H9 (cell line): Measurements from ENCODE around the gene SNX2. TPM values are rescaled to one million over a fixed set of nuclear protein-coding genes. Genes with fewer than 3 reads are reported as not detected.

Experiments used
- DNase-seq: peaks from one replicate; pipeline ENCODE4 v3.0.0-alpha.2; 2017
- H2AFZ ChIP-seq: one replicate; pipeline ENCODE4 v1.6.1; 2013; ENCODE audit warnings: mild to moderate bottlenecking, low read length, control low read depth, moderate library complexity
- H2AK5ac ChIP-seq: 2 replicates; pipeline ENCODE4 v1.6.1; 2013; ENCODE audit warnings: low read length, control low read depth, mixed read lengths; ENCODE audit not compliant: insufficient read length
- H2BK120ac ChIP-seq: one replicate; pipeline ENCODE4 v1.6.1; 2013; ENCODE audit warnings: low read depth, mild to moderate bottlenecking, low read length, control low read depth, inconsistent platforms; ENCODE audit not compliant: poor library complexity, severe bottlenecking
- H2BK12ac ChIP-seq: 2 replicates; pipeline ENCODE4 v1.6.1; 2013; ENCODE audit warnings: low read length, control low read depth, mixed read lengths, low read depth; ENCODE audit not compliant: insufficient read length
- H2BK15ac ChIP-seq: 2 replicates; pipeline ENCODE4 v1.6.1; 2013; ENCODE audit warnings: low read depth, low read length, control low read depth
- H2BK20ac ChIP-seq: one replicate; pipeline ENCODE4 v1.6.1; 2013; ENCODE audit warnings: low read depth, mild to moderate bottlenecking, low read length, control low read depth, inconsistent platforms; ENCODE audit not compliant: poor library complexity, severe bottlenecking
- H2BK5ac ChIP-seq: 2 replicates; pipeline ENCODE4 v1.6.1; 2013; ENCODE audit warnings: low read length, control low read depth, mixed read lengths; ENCODE audit not compliant: insufficient read length
- H3K14ac ChIP-seq: 2 replicates; pipeline ENCODE4 v1.6.1; 2013; ENCODE audit warnings: low read length, control low read depth; ENCODE audit not compliant: insufficient read depth
- H3K18ac ChIP-seq: 2 replicates; pipeline ENCODE4 v1.6.1; 2013; ENCODE audit warnings: low read depth, mild to moderate bottlenecking, mixed read lengths, low read length, control low read depth; ENCODE audit not compliant: insufficient read length
- H3K23ac ChIP-seq: 2 replicates; pipeline ENCODE4 v1.6.1; 2013; ENCODE audit warnings: low read length, control low read depth, mixed read lengths, low read depth; ENCODE audit not compliant: insufficient read length
- H3K23me2 ChIP-seq: 2 replicates; pipeline ENCODE4 v1.6.1; 2013; ENCODE audit warnings: low read depth, mild to moderate bottlenecking, mixed read lengths, low read length, control low read depth; ENCODE audit not compliant: insufficient read length, poor library complexity, severe bottlenecking
- H3K27ac ChIP-seq: 2 replicates; pipeline ENCODE4 v1.5.1; 2013; ENCODE audit warnings: low read length, control low read depth, mixed read lengths, low read depth; ENCODE audit not compliant: insufficient read length
- H3K27me3 ChIP-seq: 2 replicates; pipeline ENCODE4 v1.6.1; 2013; ENCODE audit warnings: low read length, control low read depth, inconsistent platforms; ENCODE audit not compliant: insufficient read depth
- H3K4ac ChIP-seq: 2 replicates; pipeline ENCODE4 v1.6.1; 2013; ENCODE audit warnings: low read depth, mild to moderate bottlenecking, control low read depth, inconsistent platforms, low read length, moderate library complexity
- H3K4me1 ChIP-seq: 2 replicates; pipeline ENCODE4 v1.6.1; 2013; ENCODE audit warnings: low read length, control low read depth, inconsistent platforms; ENCODE audit not compliant: insufficient read depth
- H3K4me2 ChIP-seq: 2 replicates; pipeline ENCODE4 v1.6.1; 2013; ENCODE audit warnings: low read length, control low read depth, mixed read lengths; ENCODE audit not compliant: insufficient read length, insufficient read depth
- H3K56ac ChIP-seq: 2 replicates; pipeline ENCODE4 v1.6.1; 2013; ENCODE audit warnings: low read depth, mild to moderate bottlenecking, mixed read lengths, low read length, control low read depth; ENCODE audit not compliant: insufficient read length
- H3K79me1 ChIP-seq: 2 replicates; pipeline ENCODE4 v1.6.1; 2013; ENCODE audit warnings: low read depth, mild to moderate bottlenecking, moderate library complexity, low read length, control low read depth, inconsistent platforms; ENCODE audit not compliant: insufficient read depth, poor library complexity, severe bottlenecking
- H3K79me2 ChIP-seq: 2 replicates; pipeline ENCODE4 v1.6.1; 2013; ENCODE audit warnings: low read length, control low read depth, inconsistent platforms; ENCODE audit not compliant: insufficient read depth
- H3K9ac ChIP-seq: 2 replicates; pipeline ENCODE4 v1.6.1; 2013; ENCODE audit warnings: low read length, control low read depth, mixed read lengths; ENCODE audit not compliant: insufficient read length; ENCODE audit errors: extremely low read depth
- H3K9me3 ChIP-seq: one replicate; pipeline ENCODE4 v1.6.1; 2013; ENCODE audit warnings: low read depth, low read length, inconsistent platforms; ENCODE audit not compliant: control insufficient read depth
- H3T11ph ChIP-seq: one replicate; pipeline ENCODE4 v1.6.1; 2013; ENCODE audit warnings: mild to moderate bottlenecking, low read length, control low read depth, inconsistent platforms
- H4K20me1 ChIP-seq: one replicate; pipeline ENCODE4 v1.6.1; 2013; ENCODE audit not compliant: control insufficient read depth, insufficient read length, insufficient read depth
- H4K5ac ChIP-seq: 2 replicates; pipeline ENCODE4 v1.6.1; 2013; ENCODE audit warnings: low read depth, mild to moderate bottlenecking, mixed read lengths, low read length, control low read depth; ENCODE audit not compliant: insufficient read length
- H4K8ac ChIP-seq: replicated peaks from 2 replicates; pipeline ENCODE4 v1.6.1; 2013; ENCODE audit warnings: low read length, control low read depth, mixed read lengths, low read depth; ENCODE audit not compliant: insufficient read length
- H4K91ac ChIP-seq: 2 replicates; pipeline ENCODE4 v1.6.1; 2013; ENCODE audit warnings: low read depth, mild to moderate bottlenecking, moderate library complexity, mixed read lengths, low read length, control low read depth; ENCODE audit not compliant: insufficient read length
- H3K27ac Mint-ChIP-seq, 3 experiments: 2 replicates in 2 of 3; 3 replicates in 1 of 3; pipeline ENCODE4 v1.8.0; 2020 to 2021; ENCODE audit warnings: mixed read lengths in 3 of 3, mild to moderate bottlenecking in 1 of 3, moderate library complexity in 1 of 3
- H3K27me3 Mint-ChIP-seq: 2 replicates; pipeline ENCODE4 v1.8.0; 2021; ENCODE audit warnings: low read depth, mild to moderate bottlenecking, moderate library complexity, mixed read lengths
- H3K36me3 Mint-ChIP-seq, 3 experiments: 2 replicates in 2 of 3; 3 replicates in 1 of 3; pipeline ENCODE4 v1.8.0; 2020 to 2021; ENCODE audit warnings: low read depth in 3 of 3, mixed read lengths in 3 of 3; ENCODE audit not compliant: insufficient read depth in 1 of 3
- H3K4me1 Mint-ChIP-seq, 2 experiments: 2 replicates each; pipeline ENCODE4 v1.8.0; 2020; ENCODE audit warnings: mixed read lengths in 2 of 2
- H3K4me3 Mint-ChIP-seq, 2 experiments: 2 replicates in 1 of 2; 3 replicates in 1 of 2; pipeline ENCODE4 v1.8.0; 2020 to 2021; ENCODE audit warnings: mild to moderate bottlenecking in 2 of 2, mixed read lengths in 2 of 2, moderate library complexity in 1 of 2
- H3K9me3 Mint-ChIP-seq, 2 experiments: 2 replicates in 1 of 2; 3 replicates in 1 of 2; pipeline ENCODE4 v1.8.0; 2020; ENCODE audit warnings: mild to moderate bottlenecking in 2 of 2, mixed read lengths in 2 of 2, moderate library complexity in 1 of 2
- CTCF ChIP-seq: fragments of 200-600 bp; sonication (generic); conservative IDR thresholded peaks from 3 replicates; pipeline ENCODE4 v1.8.0; 2021; ENCODE audit warnings: antibody characterized with exemption, mild to moderate bottlenecking
- WGBS: extraction: QIAGEN DNeasy Blood & Tissue Kit; methylation state at CpG from one replicate; pipeline ENCODE4 v1.1.7; 2013; ENCODE audit warnings: missing lambda C conversion rate, low lambda C conversion rate, mixed read lengths; ENCODE audit not compliant: insufficient read length; ENCODE audit errors: extremely low coverage; 5-methylcytosine and 5-hydroxymethylcytosine counted together
- total RNA-seq: library from RNA; stranded (reverse); gene quantifications from 2 replicates; pipeline ENCODE4 v1.2.1, GENCODE V29; 2021

Gene SNX2
- total RNA-seq, 1 experiment from 2014 or later: 62.6 TPM

DNA sequence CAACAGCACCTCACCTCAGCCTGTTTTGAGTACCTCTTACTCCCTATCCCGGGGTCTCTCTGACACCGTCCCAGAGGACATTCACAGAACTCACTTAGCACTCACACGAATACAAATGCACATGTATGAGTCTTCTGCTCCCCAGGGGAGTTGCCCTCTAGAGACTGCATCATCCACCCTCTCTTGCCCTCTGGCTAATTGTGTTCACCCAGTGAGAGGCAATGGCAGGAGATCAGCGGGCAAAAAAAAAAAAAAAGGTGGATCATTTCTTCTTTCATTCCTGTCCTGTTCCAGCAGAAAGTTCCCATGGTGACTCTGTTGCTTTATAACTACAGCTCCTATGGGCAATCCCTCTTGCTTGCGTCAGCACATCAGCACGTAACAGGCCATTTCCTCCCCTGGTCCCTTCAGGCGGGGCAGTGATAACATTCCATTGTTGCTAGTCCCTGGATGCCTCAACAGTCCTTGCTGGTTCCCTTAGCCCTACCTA is 23.5 kb upstream of the SNX2 start:
- no peak overlapping the region for H2AFZ ChIP-seq
- no peaks in the 10 kb centered on the region for H3K79me2 ChIP-seq
- H3K27ac ChIP-seq: no peak overlapping the region
- Mint-ChIP-seq H3K36me3 (no peaks in the 10 kb centered on the region), H3K4me1 (peaks cover 7 to 11% of the 10 kb centered on the region in 2 experiments), H3K4me3 (no peak overlapping the region), H3K9me3 (no peaks in the 10 kb centered on the region; a peak in 1 of 5 replicates), H3K27me3 (no peaks in the 10 kb centered on the region), H3K27ac (peak overlapping the region; percentile 29 to 56 (median 55); a peak in 5 of 7 replicates)
- H3T11ph ChIP-seq: no peak overlapping the region
- H3K4me1 ChIP-seq: no peaks in the 10 kb centered on the region
- peak; percentile 81 for DNase-seq
- H2BK120ac ChIP-seq: no peak overlapping the region
- H3K9me3 ChIP-seq: no peaks in the 10 kb centered on the region
- H2BK5ac ChIP-seq: no peak overlapping the region
- no peak overlapping the region for H3K56ac ChIP-seq
- H4K20me1 ChIP-seq: no peaks in the 10 kb centered on the region
- no peak overlapping the region for H2AK5ac ChIP-seq
- WGBS: no CpG with 5 or more reads among the region's 7 CpGs
- no peak overlapping the region for H3K14ac ChIP-seq
- no peaks in the 10 kb centered on the region for H3K79me1 ChIP-seq
- no peak overlapping the region for H2BK15ac ChIP-seq
- peak overlapping the region; percentile 50 for H2BK20ac ChIP-seq
- no peak overlapping the region for H3K9ac ChIP-seq
- H3K23me2 ChIP-seq: no peaks in the 10 kb centered on the region
- TF ChIP-seq CTCF: no peak
- H3K18ac ChIP-seq: peak overlapping the region; percentile 0
- no peak overlapping the region for H3K4me2 ChIP-seq
- H4K91ac ChIP-seq: no peak overlapping the region
- no peak overlapping the region; the same call in 1 of the 2 replicates for H3K4ac ChIP-seq
- H2BK12ac ChIP-seq: no peak overlapping the region
- H3K23ac ChIP-seq: no peak overlapping the region
- no peaks in the 10 kb centered on the region for H3K27me3 ChIP-seq
- H4K8ac ChIP-seq: no peak overlapping the region
- no peak overlapping the region for H4K5ac ChIP-seq
